Right lobe of liver (tissue), 4 donors: ENCODE results near the gene MACROH2A2.

Source experiments
- POLR2A ChIP-seq: fragments of 450-650 bp; IDR thresholded peaks from one replicate; pipeline ENCODE4 v1.6.1; 2017; ENCODE audit warnings: antibody characterized with exemption, mild to moderate bottlenecking
- TF ChIP-seq, protein P1 (sequence below), 4 donors: fragments of 200-600 bp in 3 of 4; fragments of 450-650 bp in 1 of 4; IDR thresholded peaks; one replicate each; pipeline versions ENCODE4 v1.5.1 to v1.8.0; 2016 to 2022; ENCODE audit warnings: antibody characterized with exemption in 4 of 4, mild to moderate bottlenecking in 2 of 4
- donor health status: DM: no; HTN: no; CAD: no.
- donor health status: DM: no; HTN: no; CAD: no.
- donor health status: DM: no; HTN: yes; CAD: no.

DNA sequence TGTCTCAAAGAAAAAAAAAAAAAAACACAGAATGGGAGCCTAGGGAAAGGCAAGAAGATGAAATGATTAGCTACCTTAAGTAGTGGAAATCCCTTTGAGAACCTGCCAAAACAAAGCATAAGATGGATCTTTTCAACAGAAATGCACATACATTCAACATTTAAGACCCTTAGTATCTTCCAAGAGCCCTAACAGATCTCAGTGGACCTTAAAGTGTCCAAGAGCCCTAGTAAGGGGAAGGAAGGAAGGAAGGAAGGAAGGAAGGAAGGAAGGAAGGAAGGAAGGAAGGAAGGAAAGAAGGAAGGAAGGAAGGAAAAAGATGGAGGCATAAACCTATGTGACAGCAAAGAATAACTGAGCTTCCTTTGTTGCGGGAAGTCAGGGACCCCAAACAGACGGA, 11.6 kb upstream of the MACROH2A2 start:
- TF ChIP-seq, protein P1, sequence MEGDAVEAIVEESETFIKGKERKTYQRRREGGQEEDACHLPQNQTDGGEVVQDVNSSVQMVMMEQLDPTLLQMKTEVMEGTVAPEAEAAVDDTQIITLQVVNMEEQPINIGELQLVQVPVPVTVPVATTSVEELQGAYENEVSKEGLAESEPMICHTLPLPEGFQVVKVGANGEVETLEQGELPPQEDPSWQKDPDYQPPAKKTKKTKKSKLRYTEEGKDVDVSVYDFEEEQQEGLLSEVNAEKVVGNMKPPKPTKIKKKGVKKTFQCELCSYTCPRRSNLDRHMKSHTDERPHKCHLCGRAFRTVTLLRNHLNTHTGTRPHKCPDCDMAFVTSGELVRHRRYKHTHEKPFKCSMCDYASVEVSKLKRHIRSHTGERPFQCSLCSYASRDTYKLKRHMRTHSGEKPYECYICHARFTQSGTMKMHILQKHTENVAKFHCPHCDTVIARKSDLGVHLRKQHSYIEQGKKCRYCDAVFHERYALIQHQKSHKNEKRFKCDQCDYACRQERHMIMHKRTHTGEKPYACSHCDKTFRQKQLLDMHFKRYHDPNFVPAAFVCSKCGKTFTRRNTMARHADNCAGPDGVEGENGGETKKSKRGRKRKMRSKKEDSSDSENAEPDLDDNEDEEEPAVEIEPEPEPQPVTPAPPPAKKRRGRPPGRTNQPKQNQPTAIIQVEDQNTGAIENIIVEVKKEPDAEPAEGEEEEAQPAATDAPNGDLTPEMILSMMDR (IDR thresholded peaks at IDR 0.05), result no peak
- TF ChIP-seq POLR2A, result no peak
